HCT116 (cell line): ENCODE results near the gene ZNF560. TPM values are rescaled to one million over a fixed set of nuclear protein-coding genes. Genes with fewer than 3 reads are reported as not detected.

Experiments used
- ATAC-seq: fragments of 200-7000 bp; cut with Tn5 transposase; 2 replicates; pipeline ENCODE4 v1.9.1; 2020; ENCODE audit warnings: mild to moderate bottlenecking, moderate library complexity
- BruUV-seq: library from RNA; stranded (reverse); fragments of 400-500 nt; replicated peaks from 2 replicates; lab custom pipeline; 2021; lab: Mats Ljungman, UMichigan
- CTCF ChIA-PET: fragments of 300-600 bp; sonication (Branson Sonifier 250); formaldehyde crosslinking; loops from one replicate; lab custom pipeline; 2021; ENCODE audit warnings: antibody characterized with exemption; lab: Charles Lee
- POLR2A ChIA-PET: fragments of 300-600, 350-600 bp; sonication (Branson Sonifier 250); formaldehyde crosslinking; loops from one replicate; lab custom pipeline; 2021; ENCODE audit warnings: antibody characterized with exemption; lab: Charles Lee
- RAD21 ChIA-PET, 2 experiments: fragments of 300-600 bp; sonication (Branson Sonifier 250); formaldehyde crosslinking; loops; one replicate each; lab custom pipeline; 2023; ENCODE audit warnings: low total read pairs in 2 of 2; ENCODE audit not compliant: uncharacterized antibody in 2 of 2, unreplicated experiment in 2 of 2, low non-redundant PET in 1 of 2; lab: Charles Lee
- DNase-seq: peaks from one replicate; pipeline ENCODE4 v3.0.0-alpha.2; 2010; ENCODE audit warnings: low read depth, low spot score
- H2AFZ ChIP-seq: fragments of 200-600 bp; shearing (Covaris generic), sonication (generic); 2 replicates; pipeline ENCODE4 v1.6.1; 2017; ENCODE audit warnings: low read depth, mixed run types, mixed read lengths, antibody characterized with exemption, low read length; ENCODE audit not compliant: poor library complexity, severe bottlenecking
- H3K27ac ChIP-seq: 2 replicates; pipeline ENCODE4 v1.5.1; 2012; ENCODE audit warnings: low read depth, low read length
- H3K27me3 ChIP-seq: fragments of 200-600 bp; sonication (generic); 2 replicates; pipeline ENCODE4 v1.6.1; 2016; ENCODE audit warnings: mixed run types, low read length, mixed read lengths; ENCODE audit not compliant: insufficient read depth
- H3K36me3 ChIP-seq, 2 experiments: fragments of 200-500 bp in 1 of 2; fragments of 200-600 bp in 1 of 2; sonication (Bioruptor generic) in 1 of 2; sonication (generic) in 1 of 2; 2 replicates each; pipeline versions ENCODE4 v1.5.1 to v1.6.1; 2014 to 2016; ENCODE audit warnings: low read length in 2 of 2, inconsistent platforms in 1 of 2, mixed read lengths in 1 of 2, mixed run types in 1 of 2; ENCODE audit not compliant: insufficient read depth in 2 of 2, control insufficient read depth in 1 of 2
- H3K4me1 ChIP-seq, 2 experiments: fragments of 200-600 bp in 1 of 2; sonication (generic) in 1 of 2; 2 replicates each; pipeline versions ENCODE4 v1.5.1 to v1.6.1; 2012 to 2017; ENCODE audit warnings: low read length in 2 of 2, inconsistent platforms in 1 of 2, mild to moderate bottlenecking in 1 of 2, mixed read lengths in 1 of 2, mixed run types in 1 of 2, moderate library complexity in 1 of 2; ENCODE audit not compliant: insufficient read depth in 2 of 2, control insufficient read depth in 1 of 2
- H3K4me2 ChIP-seq: fragments of 200-600 bp; sonication (generic); 2 replicates; pipeline ENCODE4 v1.6.1; 2017; ENCODE audit warnings: mixed run types, low read length, mixed read lengths
- H3K4me3 ChIP-seq, 2 experiments: fragments of 200-600 bp in 1 of 2; sonication (generic) in 1 of 2; replicated peaks in 1 of 2; 2 replicates each; pipeline ENCODE4 v1.5.1; 2011 to 2016; ENCODE audit warnings: low read length in 2 of 2, control low read depth in 1 of 2, low read depth in 1 of 2, mild to moderate bottlenecking in 1 of 2, mixed read lengths in 1 of 2, mixed run types in 1 of 2
- H3K79me2 ChIP-seq: fragments of 200-600 bp; sonication (generic); 2 replicates; pipeline ENCODE4 v1.6.1; 2017; ENCODE audit warnings: mild to moderate bottlenecking, mixed run types, low read length, moderate library complexity, mixed read lengths; ENCODE audit not compliant: insufficient read depth
- H3K9ac ChIP-seq: fragments of 200-600 bp; sonication (generic); 2 replicates; pipeline ENCODE4 v1.6.1; 2016; ENCODE audit warnings: low read length, mixed read lengths
- H3K9me2 ChIP-seq: fragments of 200-600 bp; sonication (generic), shearing (Covaris generic); 2 replicates; pipeline ENCODE4 v1.6.1; 2017; ENCODE audit warnings: mixed run types, mild to moderate bottlenecking, moderate library complexity; ENCODE audit not compliant: insufficient read depth
- H3K9me3 ChIP-seq, 2 experiments: fragments of 200-500 bp in 1 of 2; fragments of 200-600 bp in 1 of 2; sonication (Bioruptor generic) in 1 of 2; sonication (generic) in 1 of 2; 2 replicates each; pipeline ENCODE4 v1.6.1; 2014 to 2017; ENCODE audit warnings: low read length in 2 of 2, mixed read lengths in 2 of 2, inconsistent platforms in 1 of 2, low read depth in 1 of 2, mild to moderate bottlenecking in 1 of 2, mixed run types in 1 of 2, moderate library complexity in 1 of 2; ENCODE audit not compliant: control insufficient read depth in 1 of 2, insufficient read depth in 1 of 2
- H4K20me1 ChIP-seq: fragments of 200-600 bp; sonication (generic), shearing (Covaris generic); 2 replicates; pipeline ENCODE4 v1.6.1; 2017; ENCODE audit warnings: mixed run types, mild to moderate bottlenecking, moderate library complexity; ENCODE audit not compliant: insufficient read depth
- CBX3 ChIP-seq: IDR thresholded peaks from 2 replicates; pipeline ENCODE4 v1.6.1; 2012; ENCODE audit warnings: low read depth
- CTCF ChIP-seq, 3 experiments: fragments of 200-600 bp in 1 of 3; sonication (generic) in 1 of 3; IDR thresholded peaks in 2 of 3; conservative IDR thresholded peaks in 1 of 3; 2 replicates each; pipeline ENCODE4 v1.5.1; 2012 to 2017; ENCODE audit warnings: low read depth in 2 of 3, low read length in 2 of 3, antibody characterized with exemption in 1 of 3, borderline replicate concordance in 1 of 3, control low read depth in 1 of 3, mild to moderate bottlenecking in 1 of 3, mixed read lengths in 1 of 3, mixed run types in 1 of 3, moderate library complexity in 1 of 3; ENCODE audit not compliant: insufficient read depth in 1 of 3
- EGR1 ChIP-seq: IDR thresholded peaks from 2 replicates; pipeline ENCODE4 v1.6.1; 2012; ENCODE audit warnings: low read depth
- ELF1 ChIP-seq: IDR thresholded peaks from 2 replicates; pipeline ENCODE4 v1.6.1; 2012; ENCODE audit warnings: low read depth, borderline replicate concordance
- EZH2 ChIP-seq: fragments of 200-600 bp; sonication (generic); IDR thresholded peaks from 2 replicates; pipeline ENCODE4 v1.6.1; 2017; ENCODE audit warnings: antibody characterized with exemption, mixed run types
- EZH2phosphoT487 ChIP-seq: fragments of 200-600 bp; IDR thresholded peaks from 2 replicates; pipeline ENCODE4 v1.6.1; 2018; ENCODE audit warnings: antibody characterized with exemption, borderline replicate concordance
- FOSL1 ChIP-seq: IDR thresholded peaks from 2 replicates; pipeline ENCODE4 v1.6.1; 2012; ENCODE audit warnings: low read depth
- JUND ChIP-seq: IDR thresholded peaks from 2 replicates; pipeline ENCODE4 v1.6.1; 2012
- MAX ChIP-seq: IDR thresholded peaks from 2 replicates; pipeline ENCODE4 v1.6.1; 2012
- POLR2A ChIP-seq: IDR thresholded peaks from 2 replicates; pipeline ENCODE4 v1.7.0; 2011; ENCODE audit warnings: borderline replicate concordance; ENCODE audit not compliant: insufficient read depth, insufficient read length; ENCODE audit errors: extremely low read depth
- POLR2AphosphoS5 ChIP-seq: IDR thresholded peaks from 2 replicates; pipeline ENCODE4 v1.6.1; 2011; ENCODE audit warnings: mild to moderate bottlenecking, low read depth, low read length, moderate library complexity
- REST ChIP-seq: IDR thresholded peaks from 2 replicates; pipeline ENCODE4 v1.6.1; 2012; ENCODE audit warnings: low read depth
- SRF ChIP-seq: IDR thresholded peaks from 2 replicates; pipeline ENCODE4 v1.6.1; 2012; ENCODE audit warnings: low read depth
- TCF7L2 ChIP-seq: IDR thresholded peaks from 2 replicates; pipeline ENCODE4 v1.7.0; 2011; ENCODE audit warnings: borderline replicate concordance, inconsistent platforms; ENCODE audit not compliant: insufficient read depth, insufficient read length; ENCODE audit errors: extremely low read depth
- YY1 ChIP-seq: IDR thresholded peaks from 2 replicates; pipeline ENCODE4 v1.6.1; 2011; ENCODE audit warnings: low read length, low read depth, moderate library complexity, mild to moderate bottlenecking; ENCODE audit not compliant: insufficient replicate concordance; ENCODE audit errors: extremely low read depth
- ZBTB33 ChIP-seq: IDR thresholded peaks from 2 replicates; pipeline ENCODE4 v1.6.1; 2011; ENCODE audit warnings: mild to moderate bottlenecking, low read length, moderate library complexity; ENCODE audit not compliant: insufficient replicate concordance; ENCODE audit errors: extremely low read depth
- ZFX ChIP-seq: fragments of 450-650 bp; IDR thresholded peaks from 2 replicates; pipeline ENCODE4 v1.6.1; 2017
- ZNF274 ChIP-seq: fragments of 200-500 bp; sonication (Bioruptor generic); IDR thresholded peaks from 2 replicates; pipeline ENCODE4 v1.6.1; 2014; ENCODE audit warnings: mild to moderate bottlenecking, low read depth, low read length, inconsistent platforms
- intact Hi-C: fragments of 100-400 bp; cut with micrococcal nuclease; formaldehyde crosslinking; loops from 2 replicates; pipeline ENCODE4 v1.10.0; 2022
- total RNA-seq: library from RNA; stranded (reverse); gene quantifications from one replicate; pipeline ENCODE4 v1.2.1, GENCODE V29; 2021; ENCODE audit not compliant: unreplicated experiment

The ZNF560 gene
- total RNA-seq, 1 experiment from 2014 or later = not detected

GRCh38 chr19:9485140-9485539 lies 13.3 kb downstream of the ZNF560 start:
- intact Hi-C loops = no loop called here
- H3K27me3 ChIP-seq = no peaks in the 10 kb centered on the region
- peaks cover 8 to 12% of the 10 kb centered on the region in 2 experiments; a peak in 2 of 4 replicates for H3K9me3 ChIP-seq
- BruUV-seq = no TSS peak
- no peak overlapping the region for H3K27ac ChIP-seq
- no peak for DNase-seq
- H3K4me1 ChIP-seq = no peaks in the 10 kb centered on the region
- no peaks in the 10 kb centered on the region for H3K79me2 ChIP-seq
- no peak overlapping the region for H2AFZ ChIP-seq
- no peak overlapping the region for H3K4me3 ChIP-seq
- no peaks in the 10 kb centered on the region for H3K36me3 ChIP-seq
- ChIA-PET POLR2A (no interaction called here), CTCF (no interaction called here), RAD21 (no interaction called here)
- no peaks in the 10 kb centered on the region for H3K9me2 ChIP-seq
- H4K20me1 ChIP-seq = no peaks in the 10 kb centered on the region
- no peak overlapping the region for H3K9ac ChIP-seq
- H3K4me2 ChIP-seq = no peak overlapping the region
- TF ChIP-seq CTCF (IDR thresholded peaks at IDR 0.05 in 2 of 3, conservative IDR thresholded peaks at IDR 0.05 in 1 of 3; ENCODE audit: borderline replicate concordance in 1 of 3, insufficient read depth in 1 of 3, low read depth in 2 of 3, low read length in 2 of 3) = no peak
- TF ChIP-seq SRF = no peak
- TF ChIP-seq ZBTB33 = no peak
- no peak for TF ChIP-seq REST
- no peak for TF ChIP-seq FOSL1
- no peak for TF ChIP-seq CBX3
- TF ChIP-seq ZFX = no peak
- TF ChIP-seq ELF1 = no peak
- no peak for TF ChIP-seq YY1
- no peak for TF ChIP-seq POLR2AphosphoS5
- no peak for TF ChIP-seq EGR1
- TF ChIP-seq ZNF274 = no peak
- TF ChIP-seq JUND = no peak
- TF ChIP-seq TCF7L2 = no peak
- TF ChIP-seq EZH2 = no peak
- TF ChIP-seq POLR2A = no peak
- no peak for TF ChIP-seq MAX
- no peak for TF ChIP-seq EZH2phosphoT487
- ATAC-seq = no peak
